Sigmoid colon (tissue), 7 donors: ENCODE results near the gene PASD1. TPM values are rescaled to one million over a fixed set of nuclear protein-coding genes. Genes with fewer than 3 reads are reported as not detected.

Experiments
- DNase-seq: peaks from one replicate; pipeline ENCODE4 v3.0.0-alpha.2; 2019
- H3K27ac ChIP-seq, 4 donors: fragments of 200-600 bp; sonication (generic); one replicate each; pipeline ENCODE4 v1.5.1; 2016 to 2019; ENCODE audit warnings: mild to moderate bottlenecking in 1 of 4
- H3K27me3 ChIP-seq, 3 donors: fragments of 200-600 bp; sonication (generic); one replicate each; pipeline ENCODE4 v1.5.1; 2019; ENCODE audit warnings: mild to moderate bottlenecking in 1 of 3
- H3K36me3 ChIP-seq, 4 donors: fragments of 200-600 bp; sonication (generic); one replicate each; pipeline ENCODE4 v1.5.1; 2016 to 2019
- H3K4me1 ChIP-seq, 4 donors: fragments of 200-600 bp; sonication (generic); one replicate each; pipeline ENCODE4 v1.5.1; 2017 to 2019
- H3K4me3 ChIP-seq, 4 donors: fragments of 200-600 bp; sonication (generic); one replicate each; pipeline ENCODE4 v1.5.1; 2017 to 2019; ENCODE audit warnings: mild to moderate bottlenecking in 2 of 4, moderate library complexity in 1 of 4
- H3K9me3 ChIP-seq, 4 donors: fragments of 200-600 bp in 3 of 4; sonication (generic) in 3 of 4; one replicate each; pipeline versions ENCODE4 v1.5.1 to v1.6.1; 2013 to 2019
- CTCF ChIP-seq, 4 experiments: fragments of 450-650 bp in 3 of 4; fragments of 200-600 bp in 1 of 4; IDR thresholded peaks; one replicate each; pipeline ENCODE4 v1.5.1; 2016 to 2019; ENCODE audit warnings: antibody characterized with exemption in 4 of 4, mild to moderate bottlenecking in 3 of 4, moderate library complexity in 2 of 4
- EP300 ChIP-seq, 4 donors: sonication (generic); formaldehyde crosslinking; IDR thresholded peaks; one replicate each; pipeline ENCODE4 v1.6.1; 2017; ENCODE audit warnings: antibody characterized with exemption in 4 of 4
- POLR2A ChIP-seq, 2 donors: fragments of 450-650 bp; IDR thresholded peaks; one replicate each; pipeline ENCODE4 v1.6.1; 2016; ENCODE audit warnings: antibody characterized with exemption in 2 of 2, mild to moderate bottlenecking in 2 of 2, moderate library complexity in 2 of 2
- POLR2AphosphoS5 ChIP-seq, 4 donors: sonication (generic); formaldehyde crosslinking; IDR thresholded peaks; one replicate each; pipeline ENCODE4 v1.6.1; 2017; ENCODE audit warnings: antibody characterized with exemption in 4 of 4
- WGBS, 2 donors: extraction: QIAGEN DNeasy Blood & Tissue Kit; methylation state at CpG; one replicate each; pipeline ENCODE4 v1.1.7; 2013; 5-methylcytosine and 5-hydroxymethylcytosine counted together
- intact Hi-C: fragments of 100-400 bp; cut with DNase I; formaldehyde crosslinking; loops from one replicate; pipeline ENCODE4 v1.15.1; 2023
- polyA plus RNA-seq, 3 donors: library from polyadenylated mRNA; stranded (reverse); fragments of 200-250 nt; gene quantifications; one replicate each; pipeline ENCODE4 v1.2.3, GENCODE V29; 2013
- total RNA-seq, 4 donors: library from RNA; depleted of rRNA; stranded (reverse); fragments of >200 nt; gene quantifications; one replicate each; pipeline ENCODE4 v1.1.0, GENCODE V29; 2016
- donor health status: healthy with polysubstance abuse.
- donor health status: Bipolar disorder and iron deficiency.
- donor health status: healthy.

PASD1 gene
- total and polyA plus RNA-seq, 7 donors = not detected

- no peaks in the 10 kb centered on the region for H3K36me3 ChIP-seq
- H3K4me1 ChIP-seq = no peaks in the 10 kb centered on the region
- TF ChIP-seq CTCF (IDR thresholded peaks at IDR 0.05) = no peak
- no peak for TF ChIP-seq POLR2AphosphoS5 (IDR thresholded peaks at IDR 0.05)
- no peak for TF ChIP-seq EP300 (IDR thresholded peaks at IDR 0.05)
- intact Hi-C loops = no loop called here
- no peak for DNase-seq
- H3K4me3 ChIP-seq = no peak overlapping the region
- no peak overlapping the region for H3K27ac ChIP-seq
- no peaks in the 10 kb centered on the region for H3K9me3 ChIP-seq
- peaks cover 0 to 11% (median 3%) of the 10 kb centered on the region in 3 donors for H3K27me3 ChIP-seq
- 82 to 86% methylated on average over 6 of the region's 6 CpGs for WGBS, 2 donors
Observed at GRCh38 chrX:151698485-151698884, 135.0 kb downstream of the PASD1 start.

- no peak overlapping the region for H3K27ac ChIP-seq
- no peak for TF ChIP-seq POLR2AphosphoS5 (IDR thresholded peaks at IDR 0.05)
- intact Hi-C loops = no loop called here
- no peak overlapping the region for H3K4me3 ChIP-seq
- peaks cover 0 to 7% (median 3%) of the 10 kb centered on the region in 3 donors for H3K27me3 ChIP-seq
- DNase-seq = no peak
- H3K9me3 ChIP-seq = no peaks in the 10 kb centered on the region
- H3K4me1 ChIP-seq = no peaks in the 10 kb centered on the region
- WGBS, 2 donors = 92 to 94% methylated on average over 9 of the region's 9 CpGs
- no peaks in the 10 kb centered on the region for H3K36me3 ChIP-seq
Observed at GRCh38 chrX:151699746-151700145, 136.3 kb downstream of the PASD1 start.

- H3K4me3 ChIP-seq = no peak overlapping the region
- H3K27me3 ChIP-seq = peaks cover 0 to under 1% (median 0%) of the 10 kb centered on the region in 3 donors
- WGBS, 2 donors = 92% methylated on average over 16 of the region's 16 CpGs
- TF ChIP-seq CTCF (IDR thresholded peaks at IDR 0.05) (no peak), POLR2A (IDR thresholded peaks at IDR 0.05) (no peak), POLR2AphosphoS5 (IDR thresholded peaks at IDR 0.05) (no peak), EP300 (IDR thresholded peaks at IDR 0.05) (no peak)
- intact Hi-C loops = no loop called here
- DNase-seq = no peak
- no peaks in the 10 kb centered on the region for H3K4me1 ChIP-seq
- no peaks in the 10 kb centered on the region for H3K36me3 ChIP-seq
- no peak overlapping the region for H3K27ac ChIP-seq
- no peaks in the 10 kb centered on the region for H3K9me3 ChIP-seq
Observed at GRCh38 chrX:151700581-151700980, 137.1 kb downstream of the PASD1 start.

GRCh38 chrX:151701071-151701470 is 137.6 kb downstream of the PASD1 start:
- WGBS, 2 donors = 95 to 97% methylated on average over 4 of the region's 4 CpGs
- no peaks in the 10 kb centered on the region for H3K27me3 ChIP-seq

GRCh38 chrX:151701531-151701930 is 138.1 kb downstream of the PASD1 start:
- no peaks in the 10 kb centered on the region for H3K9me3 ChIP-seq
- H3K27ac ChIP-seq = no peak overlapping the region
- no peak for DNase-seq
- TF ChIP-seq POLR2AphosphoS5 (IDR thresholded peaks at IDR 0.05) (no peak), CTCF (IDR thresholded peaks at IDR 0.05) (no peak), POLR2A (IDR thresholded peaks at IDR 0.05) (no peak), EP300 (IDR thresholded peaks at IDR 0.05) (no peak)
- no peak overlapping the region for H3K4me3 ChIP-seq
- H3K27me3 ChIP-seq = no peaks in the 10 kb centered on the region
- intact Hi-C loops = no loop called here
- 88 to 89% methylated on average over 7 of the region's 7 CpGs for WGBS, 2 donors
- no peaks in the 10 kb centered on the region for H3K4me1 ChIP-seq
- no peaks in the 10 kb centered on the region for H3K36me3 ChIP-seq

More at GRCh38 chrX:151701071-151701470, 137.6 kb downstream of the PASD1 start:
- intact Hi-C loops = no loop called here
- Histone ChIP-seq H3K27ac (no peak overlapping the region), H3K4me1 (no peaks in the 10 kb centered on the region), H3K36me3 (no peaks in the 10 kb centered on the region), H3K9me3 (no peaks in the 10 kb centered on the region), H3K4me3 (no peak overlapping the region)
- no peak for TF ChIP-seq POLR2A (IDR thresholded peaks at IDR 0.05)
- TF ChIP-seq POLR2AphosphoS5 (IDR thresholded peaks at IDR 0.05) = no peak
- no peak for DNase-seq

GRCh38 chrX:151702026-151702714 is 138.7 kb downstream of the PASD1 start:
- no peaks in the 10 kb centered on the region for H3K4me1 ChIP-seq
- no peaks in the 10 kb centered on the region for H3K36me3 ChIP-seq
- no peak overlapping the region for H3K4me3 ChIP-seq
- DNase-seq = no peak
- intact Hi-C loops = no loop called here
- no peaks in the 10 kb centered on the region for H3K27me3 ChIP-seq
- WGBS, 2 donors = 77 to 90% methylated on average over 9 of the region's 9 CpGs
- no peak overlapping the region for H3K27ac ChIP-seq
- no peak for TF ChIP-seq EP300 (IDR thresholded peaks at IDR 0.05)
- no peak for TF ChIP-seq CTCF (IDR thresholded peaks at IDR 0.05)
- TF ChIP-seq POLR2AphosphoS5 (IDR thresholded peaks at IDR 0.05) = no peak
- no peak for TF ChIP-seq POLR2A (IDR thresholded peaks at IDR 0.05)
- no peaks in the 10 kb centered on the region for H3K9me3 ChIP-seq
